AG04450 (cell line): Measurements from ENCODE around the gene TIE1. TPM values are rescaled to one million over a fixed set of nuclear protein-coding genes. Genes with fewer than 3 reads are reported as not detected.
A peak's percentile ranks its signal among the peaks of the same experiment; 100 is the strongest.

Source experiments
- CTCF ChIA-PET: fragments of 300-600, 350-600 bp; formaldehyde crosslinking; extraction: SDS; loops from one replicate; lab custom pipeline; 2022; ENCODE audit warnings: antibody characterized with exemption, inconsistent platforms; lab: Charles Lee
- POLR2A ChIA-PET: fragments of 350-600 bp; formaldehyde crosslinking; extraction: SDS; loops from one replicate; lab custom pipeline; 2021; ENCODE audit warnings: antibody characterized with exemption, inconsistent platforms; lab: Yijun Ruan, JAX
- DNase-seq: peaks from one replicate; pipeline ENCODE4 v3.0.0-alpha.2; 2011; ENCODE audit warnings: low read depth, low spot score
- H3K27ac ChIP-seq: one replicate; pipeline ENCODE4 v1.5.1; 2012; ENCODE audit warnings: low read depth, low read length, control low read depth
- H3K27me3 ChIP-seq: one replicate; pipeline ENCODE4 v1.6.0; 2012; ENCODE audit warnings: low read length; ENCODE audit not compliant: control insufficient read depth, insufficient read depth
- H3K4me3 ChIP-seq: 2 replicates; pipeline ENCODE4 v1.5.1; 2011; ENCODE audit warnings: mild to moderate bottlenecking, low read depth, low read length, control low read depth
- H3K9me3 ChIP-seq: 2 replicates; pipeline ENCODE4 v1.5.1; 2012; ENCODE audit warnings: low read length; ENCODE audit not compliant: control insufficient read depth, insufficient read depth
- CTCF ChIP-seq: IDR thresholded peaks from 2 replicates; pipeline ENCODE4 v1.5.1; 2011; ENCODE audit warnings: low read depth, low read length, control low read depth, inconsistent platforms
- polyA plus RNA-seq: library from polyadenylated mRNA; depleted of rRNA; stranded (reverse); fragments of >200 nt; gene quantifications from 2 replicates; pipeline ENCODE4 v1.2.3, GENCODE V29; 2011

The TIE1 gene
- polyA plus RNA-seq, 1 experiment = 0.76 TPM

- Histone ChIP-seq H3K27me3 (peaks cover 26% of the 10 kb centered on the region), H3K9me3 (no peaks in the 10 kb centered on the region; the same call in 1 of the 2 replicates), H3K4me3 (no peak overlapping the region), H3K27ac (no peak overlapping the region)
- POLR2A ChIA-PET = no interaction called here
- CTCF ChIA-PET = no interaction called here
- DNase-seq = no peak
- TF ChIP-seq CTCF = no peak
Observed at GRCh38 chr1:43344267-43344850, 43.6 kb downstream of the TIE1 start.

- POLR2A ChIA-PET = no interaction called here
- Histone ChIP-seq H3K27ac (no peak overlapping the region), H3K9me3 (no peaks in the 10 kb centered on the region; the same call in 1 of the 2 replicates), H3K27me3 (peaks cover 19% of the 10 kb centered on the region), H3K4me3 (no peak overlapping the region)
- DNase-seq = no peak
- TF ChIP-seq CTCF = no peak
- CTCF ChIA-PET = no interaction called here
Observed at GRCh38 chr1:43345120-43345519, 44.3 kb downstream of the TIE1 start.

- no peak for TF ChIP-seq CTCF
- ChIA-PET POLR2A (no interaction called here), CTCF (interaction anchor here (1.1 kb wide), 1 partner anchor 17 kb away, joined by 3 read pairs; no protein-coding TSS in a partner anchor)
- Histone ChIP-seq H3K9me3 (no peaks in the 10 kb centered on the region; the same call in 1 of the 2 replicates), H3K27ac (no peak overlapping the region), H3K27me3 (peaks cover 8% of the 10 kb centered on the region), H3K4me3 (no peak overlapping the region)
- no peak for DNase-seq
Observed at GRCh38 chr1:43346636-43347035, 45.9 kb downstream of the TIE1 start.

- DNase-seq = no peak
- CTCF ChIA-PET = no interaction called here
Observed at GRCh38 chr1:43348343-43348808, 47.6 kb downstream of the TIE1 start.

More at GRCh38 chr1:43348343-43348808, 47.6 kb downstream of the TIE1 start:
- no peaks in the 10 kb centered on the region; the same call in 1 of the 2 replicates for H3K9me3 ChIP-seq
- peak overlapping the region; percentile 52 for H3K4me3 ChIP-seq
- TF ChIP-seq CTCF = no peak
- POLR2A ChIA-PET = interaction anchor here (2.8 kb wide), 1 partner anchor 10 kb away, joined by 7 read pairs; the partner anchor contains the start of gene CDC20
- peaks cover 7% of the 10 kb centered on the region for H3K27me3 ChIP-seq
- H3K27ac ChIP-seq = no peak overlapping the region
